GM18870 (cell line): ENCODE measurements around the gene ADARB2.

Source experiments
- ATAC-seq: cut with Tn5 transposase; IDR thresholded peaks from one replicate; pipeline ENCODE4 v1.9.1; 2021; ENCODE audit warnings: moderate library complexity; ENCODE audit not compliant: unreplicated experiment

The ADARB2 gene

DNA sequence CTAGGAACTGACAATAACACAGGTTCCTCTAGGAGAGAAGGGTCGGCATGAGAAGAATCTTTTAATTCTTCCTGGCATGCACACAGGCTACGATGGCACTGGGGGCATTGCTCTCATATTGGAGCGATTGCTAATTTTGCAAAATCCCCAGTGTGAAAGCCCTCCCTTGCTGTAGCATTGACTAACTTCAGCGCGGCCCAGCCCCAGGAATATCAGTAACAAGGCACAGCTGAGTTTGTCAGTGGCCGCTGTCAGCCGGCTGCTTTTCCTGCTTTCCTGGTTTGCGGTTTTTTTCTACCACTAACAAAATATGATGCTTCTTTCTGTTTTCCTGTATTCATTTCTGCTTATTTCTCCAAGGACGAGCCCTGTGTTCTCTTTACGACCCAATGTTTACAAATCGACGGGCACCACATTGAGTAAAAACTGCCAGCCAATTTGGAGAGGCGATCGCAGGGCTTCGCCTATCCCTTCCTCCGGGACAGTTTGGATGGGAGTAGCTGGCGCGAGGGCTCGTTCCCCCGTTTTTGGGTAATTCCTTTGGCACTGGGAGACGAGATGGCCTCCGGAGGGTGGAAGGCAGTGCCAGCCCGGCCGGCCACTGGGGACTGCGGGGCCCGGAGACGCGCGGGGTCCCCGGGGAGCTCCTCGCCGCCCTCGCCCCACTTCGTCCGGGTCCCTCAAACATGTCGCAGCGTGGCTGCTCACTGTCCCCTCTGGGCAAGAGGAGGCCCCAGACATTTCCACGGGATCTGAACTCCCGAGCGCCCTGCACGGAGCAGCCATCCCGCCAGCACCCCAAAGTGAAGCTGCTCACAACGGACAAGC, 967 bp downstream of the ADARB2 start:
- ATAC-seq = no peak

GRCh38 chr10:1735562-1735961, 1.8 kb downstream of the ADARB2 start:
- no peak for ATAC-seq

DNA sequence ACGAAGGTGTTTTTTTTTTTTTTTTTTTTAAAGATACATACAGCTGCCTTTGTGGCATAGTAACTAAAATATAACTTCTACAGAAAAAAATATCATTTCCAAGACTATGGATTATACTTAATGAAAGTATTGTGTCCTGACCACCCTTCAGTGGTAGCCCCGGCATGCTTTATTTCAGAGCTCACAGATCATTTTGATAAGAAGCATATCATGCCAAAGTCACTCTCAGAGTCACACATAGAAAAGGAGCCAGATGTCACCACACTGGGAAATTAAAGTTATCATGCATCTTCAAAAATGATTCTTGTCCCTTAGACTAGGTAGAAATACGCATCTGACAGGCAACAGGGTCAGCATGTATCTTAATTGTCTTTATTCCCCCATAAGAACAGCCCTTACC, 3.0 kb downstream of the ADARB2 start:
- no peak for ATAC-seq

DNA sequence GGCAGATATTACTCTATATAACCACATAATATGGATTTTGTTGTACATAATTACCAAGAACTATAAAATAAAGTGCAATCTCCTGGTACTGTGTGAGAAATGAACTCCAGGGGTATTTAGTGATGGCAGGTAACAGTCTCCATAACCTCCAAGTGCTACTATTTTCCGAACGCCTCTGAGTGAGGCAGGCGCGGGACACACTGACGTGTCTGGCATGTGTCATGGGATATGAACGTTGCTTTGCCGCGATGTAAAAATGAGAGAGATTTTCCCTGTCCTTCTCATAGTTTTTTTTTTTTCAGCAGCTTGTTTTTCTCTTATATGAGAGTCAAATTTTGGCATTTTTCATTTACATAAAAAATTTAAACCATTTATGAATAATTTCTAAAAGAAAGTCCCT, 3.6 kb downstream of the ADARB2 start:
- ATAC-seq = no peak

DNA sequence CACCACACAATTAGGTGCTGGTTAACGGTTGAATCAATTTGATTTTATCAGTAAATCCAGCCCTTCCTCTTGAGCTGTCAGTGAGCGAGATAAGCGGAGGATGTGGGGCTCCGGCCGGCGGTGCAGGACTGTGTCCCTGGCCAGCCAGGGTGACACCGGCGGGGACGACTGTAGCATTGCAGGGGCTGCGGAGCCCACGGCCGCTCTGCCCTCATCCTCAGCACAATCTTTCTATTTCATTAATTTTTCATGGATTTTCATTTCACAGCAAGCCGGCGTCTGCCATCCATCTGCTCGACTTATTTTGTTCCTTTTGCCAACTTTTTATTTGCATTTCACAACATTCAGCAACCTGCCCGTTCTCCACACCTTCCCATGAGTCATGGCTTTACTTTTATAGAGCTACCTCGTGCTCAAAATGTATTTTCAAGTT, 4.7 kb downstream of the ADARB2 start:
- no peak for ATAC-seq

GRCh38 chr10:1731592-1731991, 5.7 kb downstream of the ADARB2 start:
- ATAC-seq = no peak

DNA sequence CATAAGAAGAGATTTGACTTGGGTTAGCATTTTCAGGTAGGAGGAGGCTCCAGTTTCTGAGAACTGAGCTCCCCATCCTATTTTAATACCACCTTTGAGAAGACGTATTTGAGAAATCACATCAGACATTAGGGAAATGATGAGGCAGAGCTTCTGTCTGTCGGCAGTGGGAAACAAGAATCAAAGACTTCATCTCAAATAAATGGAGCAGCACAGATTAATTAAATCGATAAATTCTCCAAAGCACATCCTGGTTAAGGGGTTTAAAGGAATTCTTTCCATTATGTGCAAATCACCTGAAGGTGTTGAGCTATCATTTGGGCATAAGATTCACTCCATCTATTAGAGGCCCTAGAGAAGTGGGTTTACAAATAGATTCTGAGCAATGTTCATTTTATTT, 7.6 kb downstream of the ADARB2 start:
- no peak for ATAC-seq

DNA sequence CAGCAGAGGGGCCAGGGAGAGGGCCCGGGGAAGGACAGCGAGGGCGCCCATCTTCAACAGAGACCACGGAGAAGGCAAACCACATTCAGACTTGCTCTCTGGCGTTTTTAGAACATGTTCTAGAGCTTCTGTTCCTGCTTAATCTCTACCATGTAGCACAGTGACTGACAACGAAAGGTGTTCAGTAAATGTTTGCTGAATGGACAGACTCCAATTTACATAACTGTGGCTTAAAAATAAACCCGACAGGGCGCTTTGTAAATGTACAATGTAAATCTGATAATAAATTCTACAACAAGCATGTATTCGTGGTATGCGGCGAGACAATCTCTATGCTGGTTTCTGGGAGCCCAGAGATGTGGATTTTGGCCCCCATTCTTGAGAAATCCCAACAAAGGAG, 10.5 kb downstream of the ADARB2 start:
- ATAC-seq = no peak

DNA sequence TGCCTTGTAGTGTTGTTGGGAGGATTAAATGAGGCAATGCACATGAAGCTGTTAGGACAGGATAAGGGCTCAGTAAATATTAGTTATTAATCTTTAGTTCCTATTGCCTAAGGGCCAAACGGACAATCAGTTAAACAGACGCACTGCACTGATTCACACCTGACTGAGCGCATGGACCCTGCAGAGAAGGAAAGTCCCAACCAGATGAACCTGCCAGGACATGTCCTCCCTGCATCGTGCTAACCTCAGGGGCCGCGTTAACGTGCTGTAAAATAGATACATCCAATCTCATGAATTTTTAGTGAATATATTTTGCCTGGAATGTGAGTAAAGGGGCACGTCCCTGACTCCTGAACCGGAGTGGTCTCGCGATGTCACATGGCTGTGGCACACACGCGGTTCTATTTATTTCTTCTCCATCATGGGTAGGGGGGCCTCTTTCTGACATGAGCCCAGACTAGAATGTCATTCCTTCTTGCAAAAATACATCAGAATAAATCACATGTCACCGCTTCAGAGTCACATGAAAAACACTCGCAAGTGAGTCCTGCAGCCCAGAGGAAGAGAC, 12.3 kb downstream of the ADARB2 start:
- no peak for ATAC-seq

DNA sequence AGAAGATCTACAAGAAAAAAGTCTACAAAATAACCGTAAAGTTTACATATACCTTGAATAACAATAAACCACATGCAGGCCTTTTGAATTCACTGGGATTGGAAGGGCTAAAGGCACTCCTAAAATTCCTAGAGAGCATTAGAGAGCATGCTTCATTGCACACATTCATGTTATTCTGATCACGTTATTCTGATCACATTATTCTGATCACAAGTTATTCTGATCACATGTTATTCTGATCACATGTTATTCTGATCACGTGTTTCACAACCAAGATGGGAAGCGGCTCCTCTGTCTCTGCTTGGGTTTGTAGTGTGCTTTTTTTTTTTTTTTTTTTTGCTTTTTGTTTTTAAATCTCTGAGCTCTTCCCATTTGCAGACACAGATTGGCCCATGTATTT, 20.5 kb downstream of the ADARB2 start:
- no peak for ATAC-seq

- peak; percentile 67 for ATAC-seq
Measured at GRCh38 chr10:1715821-1716220, 21.5 kb downstream of the ADARB2 start.

DNA sequence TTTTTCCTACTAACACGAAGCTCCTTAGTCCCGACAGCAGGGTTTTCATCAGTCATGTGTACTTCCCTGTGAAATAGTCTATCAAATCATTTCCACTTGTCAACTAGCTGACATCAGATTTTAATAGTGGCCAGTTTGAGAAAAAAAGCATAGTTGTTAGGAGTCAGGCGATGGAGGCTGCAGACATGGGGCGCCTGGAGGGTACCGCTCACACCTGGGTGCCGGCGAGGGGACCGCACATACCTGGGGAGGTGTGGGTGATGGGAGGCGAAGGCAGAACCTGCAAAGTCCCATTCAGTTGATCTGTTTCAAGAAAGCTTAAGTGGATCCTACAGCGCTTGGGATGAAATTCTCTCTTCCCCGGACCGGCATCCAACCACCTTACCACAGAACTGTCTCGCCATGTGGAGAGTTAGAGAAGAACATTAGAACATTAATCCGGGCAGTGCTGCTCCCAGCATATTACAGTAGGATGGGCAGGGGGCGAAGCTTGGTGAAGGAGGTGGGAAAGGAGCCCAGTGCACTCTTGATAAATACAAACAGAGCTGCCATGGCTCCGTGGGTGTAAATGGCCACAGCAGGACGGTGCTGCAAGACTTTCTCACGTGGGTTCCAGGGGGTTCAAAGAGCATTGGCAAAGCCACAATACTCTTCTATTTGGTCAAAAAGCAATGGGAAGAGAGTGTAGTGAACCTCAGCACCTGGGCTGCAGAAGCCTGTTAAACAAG, 24.2 kb downstream of the ADARB2 start:
- ATAC-seq = no peak

DNA sequence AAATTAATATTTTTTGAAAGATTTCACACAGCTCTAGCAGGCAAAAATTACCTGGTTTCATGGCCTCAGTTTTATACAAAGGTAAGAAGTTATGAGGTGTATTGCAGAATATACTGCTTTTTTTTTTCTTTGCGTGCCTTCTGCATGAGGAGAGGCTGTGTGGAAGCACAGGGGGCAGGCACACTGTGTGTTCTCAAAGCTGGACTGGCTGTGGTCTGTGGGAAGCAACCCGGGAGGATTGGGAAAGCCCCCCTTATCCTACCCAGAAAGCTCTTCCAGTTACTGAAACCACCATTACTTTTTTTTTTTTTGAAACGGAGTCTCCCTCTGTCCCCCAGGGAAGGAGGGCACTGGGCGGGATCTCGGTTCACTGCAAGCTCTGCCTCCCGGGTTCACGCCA, 25.0 kb downstream of the ADARB2 start:
- ATAC-seq = no peak

- no peak for ATAC-seq
Measured at GRCh38 chr10:1709161-1709560, 28.2 kb downstream of the ADARB2 start.

DNA sequence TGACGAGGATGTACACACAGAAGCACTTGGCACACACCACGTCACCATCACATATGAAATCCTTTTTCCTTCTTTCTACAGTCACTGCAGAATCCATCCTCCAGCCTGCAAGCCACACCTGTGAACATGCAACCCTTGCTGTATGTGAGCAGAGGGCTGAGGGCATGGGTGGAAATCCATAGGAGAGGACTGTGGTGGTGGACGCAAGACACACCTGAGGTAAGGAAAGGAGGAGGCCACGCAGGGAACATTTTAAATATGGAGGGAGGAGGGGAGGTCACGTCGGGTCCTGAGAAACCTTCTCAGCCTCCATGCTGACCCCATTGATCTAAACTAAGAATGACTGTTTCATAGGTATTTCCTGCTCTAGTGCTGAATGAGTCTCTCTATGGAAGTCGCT, 28.6 kb downstream of the ADARB2 start:
- ATAC-seq = no peak

DNA sequence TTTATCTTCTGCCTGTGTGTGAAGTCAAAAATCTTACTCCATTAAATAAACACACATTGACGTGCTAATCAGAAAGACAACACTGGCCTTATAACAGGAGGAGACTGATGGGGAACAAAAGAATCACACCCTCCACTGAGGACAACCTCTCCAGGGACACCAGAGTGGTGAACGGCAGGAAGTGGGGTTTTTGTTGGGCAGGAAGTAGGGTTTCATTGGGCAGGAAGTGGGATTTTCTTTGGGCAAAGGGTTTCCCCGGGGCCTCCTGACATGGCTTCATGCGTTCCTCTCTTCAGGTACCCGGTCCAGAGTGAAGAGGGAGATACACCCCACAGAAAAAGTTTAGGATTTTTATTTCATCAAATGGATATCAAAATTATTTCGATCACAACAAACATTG, 30.6 kb downstream of the ADARB2 start:
- no peak for ATAC-seq

GRCh38 chr10:1706256-1706655, 31.1 kb downstream of the ADARB2 start:
- ATAC-seq = no peak

GRCh38 chr10:1698185-1698584, 39.1 kb downstream of the ADARB2 start:
- no peak for ATAC-seq

- no peak for ATAC-seq
Measured at GRCh38 chr10:1696106-1696505, 41.2 kb downstream of the ADARB2 start.

- no peak for ATAC-seq
Measured at GRCh38 chr10:1690086-1690485, 47.2 kb downstream of the ADARB2 start.

DNA sequence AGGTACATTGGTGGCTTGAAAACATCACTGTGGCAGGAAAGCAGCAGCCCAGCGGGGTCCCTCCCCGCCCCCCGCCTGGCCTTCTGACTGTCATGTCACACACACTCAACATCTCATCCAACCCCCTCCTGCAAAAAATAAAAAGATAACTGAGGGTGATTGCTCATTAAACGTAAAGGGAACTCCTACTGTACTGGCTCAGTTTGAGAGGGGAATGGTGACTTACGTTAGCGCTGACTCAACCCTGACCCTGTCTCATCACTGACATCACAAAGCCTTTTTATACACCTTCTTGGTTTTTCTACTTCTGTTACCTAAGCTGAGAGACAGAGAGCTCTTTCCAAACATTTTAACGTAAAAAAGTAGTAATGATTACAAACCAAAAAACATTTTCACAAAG, 48.8 kb downstream of the ADARB2 start:
- ATAC-seq = no peak

GRCh38 chr10:1687623-1688150, 49.6 kb downstream of the ADARB2 start:
- ATAC-seq = no peak
